DND-41 (cell line): ENCODE results near the gene GPR31.

ENCODE experiments used
- CTCF ChIP-seq: IDR thresholded peaks from 2 replicates; pipeline ENCODE4 v1.5.1; 2012; ENCODE audit warnings: borderline replicate concordance, low read length, moderate library complexity, mild to moderate bottlenecking; ENCODE audit not compliant: poor library complexity, severe bottlenecking; ENCODE audit errors: extremely low read depth
- EZH2 ChIP-seq: IDR thresholded peaks from 3 replicates; pipeline ENCODE4 v1.6.1; 2012; ENCODE audit warnings: borderline replicate concordance, low read depth, mild to moderate bottlenecking, moderate library complexity, low read length, inconsistent platforms; ENCODE audit not compliant: severe bottlenecking

GRCh38 chr6:167207527-167207926 lies 49.7 kb upstream of the GPR31 start:
- TF ChIP-seq EZH2 (no peak), CTCF (no peak)
